K562 (cell line): ENCODE results near the gene VPS35L. TPM values are rescaled to one million over a fixed set of nuclear protein-coding genes. Genes with fewer than 3 reads are reported as not detected.
A peak's percentile ranks its signal among the peaks of the same experiment; 100 is the strongest.

Source experiments
- ASH1L ChIP-seq: fragments of 450-650 bp; IDR thresholded peaks from 2 replicates; pipeline ENCODE4 v1.6.1; 2018; ENCODE audit warnings: borderline replicate concordance, mild to moderate bottlenecking, low read depth; ENCODE audit not compliant: partially characterized antibody
- BCOR ChIP-seq: fragments of 450-650 bp; IDR thresholded peaks from 2 replicates; pipeline ENCODE4 v1.6.1; 2016
- BRF1 ChIP-seq: IDR thresholded peaks from 3 replicates; pipeline ENCODE4 v1.6.1; 2011; ENCODE audit warnings: borderline replicate concordance, mild to moderate bottlenecking; ENCODE audit not compliant: insufficient read length; ENCODE audit errors: extremely low read depth
- DIDO1 ChIP-seq: fragments of 450-650 bp; IDR thresholded peaks from 2 replicates; pipeline ENCODE4 v1.6.1; 2016; ENCODE audit warnings: low read depth, missing biosample characterization, missing genetic modification characterization
- EGR1 ChIP-seq: fragments of 450-650 bp; conservative IDR thresholded peaks from 2 replicates; pipeline ENCODE4 v1.6.1; 2017; ENCODE audit warnings: mild to moderate bottlenecking
- EP300 ChIP-seq: IDR thresholded peaks from 2 replicates; pipeline ENCODE4 v1.6.1; 2012; ENCODE audit warnings: low read length, improper control_type of control experiment
- FOS ChIP-seq: IDR thresholded peaks from 3 replicates; pipeline ENCODE4 v1.6.1; 2011; ENCODE audit not compliant: insufficient read length; ENCODE audit errors: extremely low read depth
- KLF6 ChIP-seq: fragments of 250-450 bp; sonication (Bioruptor Pico); IDR thresholded peaks from 2 replicates; pipeline ENCODE4 v1.4.0; 2020; ENCODE audit warnings: mild to moderate bottlenecking, moderate library complexity, borderline replicate concordance
- MAFK ChIP-seq: IDR thresholded peaks from 2 replicates; pipeline ENCODE4 v1.6.1; 2011; ENCODE audit warnings: low read length, improper control_type of control experiment
- MEIS2 ChIP-seq: fragments of 450-650 bp; IDR thresholded peaks from 2 replicates; pipeline ENCODE4 v1.6.1; 2014; ENCODE audit warnings: mild to moderate bottlenecking; ENCODE audit not compliant: partially characterized antibody
- PHB ChIP-seq: fragments of 250-450 bp; sonication (Bioruptor Pico); IDR thresholded peaks from 2 replicates; pipeline ENCODE4 v1.5.0; 2021
- POLR3G ChIP-seq: IDR thresholded peaks from 2 replicates; pipeline ENCODE4 v1.6.1; 2011; ENCODE audit not compliant: insufficient read length, insufficient replicate concordance; ENCODE audit errors: extremely low read depth
- POU5F1 ChIP-seq: fragments of 150-350 bp; IDR thresholded peaks from 2 replicates; pipeline ENCODE4 v1.6.1; 2014; ENCODE audit warnings: borderline replicate concordance, low read length, low read depth, mild to moderate bottlenecking; ENCODE audit not compliant: partially characterized antibody
- RUNX1 ChIP-seq: sonication (generic); IDR thresholded peaks from 2 replicates; pipeline ENCODE4 v1.6.1; 2016; ENCODE audit warnings: antibody characterized with exemption, low read depth
- SNRNP70 ChIP-seq: fragments of 200-400 bp; formaldehyde crosslinking; optimal IDR thresholded peaks from 2 replicates; pipeline ENCODE3; 2017; ENCODE audit warnings: low read depth, low read length
- TBL1XR1 ChIP-seq, 2 experiments: IDR thresholded peaks; 2 replicates each; pipeline ENCODE4 v1.6.1; 2012; ENCODE audit warnings: improper control_type of control experiment in 2 of 2, low read length in 2 of 2, mild to moderate bottlenecking in 1 of 2
- TFAM ChIP-seq: fragments of 250-450 bp; sonication (Bioruptor Pico); conservative IDR thresholded peaks from 2 replicates; pipeline ENCODE4 v1.5.0; 2021; ENCODE audit warnings: mild to moderate bottlenecking, moderate library complexity
- WHSC1 ChIP-seq: IDR thresholded peaks from one replicate; pipeline ENCODE4 v1.6.1; 2012; ENCODE audit warnings: low read length, control low read depth, inconsistent platforms
- ZNF263 ChIP-seq: sonication (generic); formaldehyde crosslinking; IDR thresholded peaks from 2 replicates; pipeline ENCODE4 v1.8.0; 2022; ENCODE audit warnings: mild to moderate bottlenecking, missing genetic modification reagents, borderline replicate concordance
- ZNF695 ChIP-seq: fragments of 450-650 bp; formaldehyde crosslinking; IDR thresholded peaks from 2 replicates; pipeline ENCODE4 v1.4.0; 2020; ENCODE audit warnings: mild to moderate bottlenecking, moderate library complexity
- ZNF76 ChIP-seq: fragments of 250-450 bp; sonication (Bioruptor Pico); IDR thresholded peaks from 2 replicates; pipeline ENCODE4 v1.4.0; 2020; ENCODE audit warnings: mild to moderate bottlenecking, moderate library complexity, borderline replicate concordance
- polyA plus RNA-seq, 8 experiments: library from polyadenylated mRNA; depleted of rRNA in 4 of 8; stranded (reverse) in 5 of 8; unstranded in 3 of 8; fragments of >200 nt; fragmentation: Nextera tagmentation in 2 of 8; fragmentation: Illumina TruSeq in 1 of 8; extraction: Ambion mirVana in 2 of 8; extraction: Trizol in 1 of 8; gene quantifications; 2 replicates each; pipeline versions ENCODE4 v1.2.1 to v1.2.3, GENCODE V29; 2011 to 2014; ENCODE audit warnings: inconsistent platforms in 1 of 8, missing spikeins in 1 of 8
- total RNA-seq, 7 experiments: library from RNA; depleted of rRNA in 6 of 7; stranded (reverse); fragments of >200 nt in 6 of 7; fragmentation: Illumina TruSeq in 2 of 7; extraction: Trizol in 2 of 7; gene quantifications; 2 replicates each; pipeline versions ENCODE4 v1.2.1 to v1.2.3, GENCODE V29; 2011 to 2021; ENCODE audit warnings: low replicate concordance in 1 of 7
- TF ChIP-seq, protein P1 (sequence below): sonication (generic); formaldehyde crosslinking; IDR thresholded peaks from 2 replicates; pipeline ENCODE4 v1.8.1; 2023; ENCODE audit warnings: mild to moderate bottlenecking, missing genetic modification reagents
- TF ChIP-seq, protein P2 (sequence below), 2 experiments: IDR thresholded peaks in 1 of 2; conservative IDR thresholded peaks in 1 of 2; 2 replicates each; pipeline ENCODE4 v1.6.1; 2016; ENCODE audit warnings: low read depth in 2 of 2, mild to moderate bottlenecking in 1 of 2, missing compliant biosample characterization in 1 of 2, missing genetic modification characterization in 1 of 2, moderate library complexity in 1 of 2
- TF ChIP-seq, protein P3 (sequence below): fragments of 450-650 bp; IDR thresholded peaks from 2 replicates; pipeline ENCODE4 v1.6.1; 2016; ENCODE audit warnings: missing biosample characterization, missing genetic modification characterization
- TF ChIP-seq, protein P4 (sequence below): sonication (generic); IDR thresholded peaks from 2 replicates; pipeline ENCODE4 v1.6.1; 2016

The VPS35L gene
- total and polyA plus RNA-seq, 9 of the 15 experiments (the other 6 are each of a cell fraction or from before 2014, with no cell fraction given): 10.2 to 30.4 (median 20.1) TPM

DNA sequence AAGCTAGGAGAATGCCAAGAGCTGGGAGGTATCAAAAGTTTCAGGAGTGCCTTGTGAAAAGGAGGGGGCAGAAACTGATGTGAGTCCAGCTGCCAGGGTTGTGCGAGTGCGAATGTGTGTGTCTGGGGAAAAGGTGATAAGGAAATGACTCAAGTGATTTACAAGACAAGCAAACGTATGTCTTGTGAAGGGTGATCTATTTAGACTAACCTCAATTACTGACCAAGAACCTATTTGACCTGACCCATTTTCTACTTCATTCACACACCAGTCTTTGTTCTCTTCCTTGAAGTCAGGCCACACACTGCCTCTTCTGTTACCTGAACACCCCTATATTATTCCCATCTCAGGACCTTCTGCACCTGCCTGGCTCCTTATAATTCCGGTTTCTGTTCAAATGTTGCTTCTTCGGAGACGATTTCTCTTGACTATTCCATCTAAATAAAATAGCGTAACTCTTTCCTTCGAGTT, 34.6 kb upstream of the VPS35L start (continued):
- peak; percentile 49 for TF ChIP-seq FOS
- no peak for TF ChIP-seq SNRNP70
- peak; percentile 99 for TF ChIP-seq MEIS2
- TF ChIP-seq, protein P1, sequence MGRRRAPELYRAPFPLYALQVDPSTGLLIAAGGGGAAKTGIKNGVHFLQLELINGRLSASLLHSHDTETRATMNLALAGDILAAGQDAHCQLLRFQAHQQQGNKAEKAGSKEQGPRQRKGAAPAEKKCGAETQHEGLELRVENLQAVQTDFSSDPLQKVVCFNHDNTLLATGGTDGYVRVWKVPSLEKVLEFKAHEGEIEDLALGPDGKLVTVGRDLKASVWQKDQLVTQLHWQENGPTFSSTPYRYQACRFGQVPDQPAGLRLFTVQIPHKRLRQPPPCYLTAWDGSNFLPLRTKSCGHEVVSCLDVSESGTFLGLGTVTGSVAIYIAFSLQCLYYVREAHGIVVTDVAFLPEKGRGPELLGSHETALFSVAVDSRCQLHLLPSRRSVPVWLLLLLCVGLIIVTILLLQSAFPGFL: no peak
- TF ChIP-seq ZNF76 (CRISPR knock-in tag): no peak
- TF ChIP-seq EP300: peak; percentile 93
- no peak for TF ChIP-seq PHB (CRISPR knock-in tag)
- no peak for TF ChIP-seq KLF6 (CRISPR knock-in tag)
- TF ChIP-seq ZNF263: no peak
- no peak for TF ChIP-seq ASH1L
- TF ChIP-seq BCOR: peak; percentile 87
- no peak for TF ChIP-seq TFAM (CRISPR knock-in tag)
- TF ChIP-seq, protein P2, sequence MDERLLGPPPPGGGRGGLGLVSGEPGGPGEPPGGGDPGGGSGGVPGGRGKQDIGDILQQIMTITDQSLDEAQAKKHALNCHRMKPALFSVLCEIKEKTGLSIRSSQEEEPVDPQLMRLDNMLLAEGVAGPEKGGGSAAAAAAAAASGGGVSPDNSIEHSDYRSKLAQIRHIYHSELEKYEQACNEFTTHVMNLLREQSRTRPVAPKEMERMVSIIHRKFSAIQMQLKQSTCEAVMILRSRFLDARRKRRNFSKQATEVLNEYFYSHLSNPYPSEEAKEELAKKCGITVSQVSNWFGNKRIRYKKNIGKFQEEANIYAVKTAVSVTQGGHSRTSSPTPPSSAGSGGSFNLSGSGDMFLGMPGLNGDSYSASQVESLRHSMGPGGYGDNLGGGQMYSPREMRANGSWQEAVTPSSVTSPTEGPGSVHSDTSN (CRISPR knock-in tag; IDR thresholded peaks at IDR 0.05; ENCODE audit: low read depth): no peak
- TF ChIP-seq, protein P2 (tag; conservative IDR thresholded peaks at IDR 0.05; ENCODE audit: low read depth): peak; percentile 97
- TF ChIP-seq, protein P3, sequence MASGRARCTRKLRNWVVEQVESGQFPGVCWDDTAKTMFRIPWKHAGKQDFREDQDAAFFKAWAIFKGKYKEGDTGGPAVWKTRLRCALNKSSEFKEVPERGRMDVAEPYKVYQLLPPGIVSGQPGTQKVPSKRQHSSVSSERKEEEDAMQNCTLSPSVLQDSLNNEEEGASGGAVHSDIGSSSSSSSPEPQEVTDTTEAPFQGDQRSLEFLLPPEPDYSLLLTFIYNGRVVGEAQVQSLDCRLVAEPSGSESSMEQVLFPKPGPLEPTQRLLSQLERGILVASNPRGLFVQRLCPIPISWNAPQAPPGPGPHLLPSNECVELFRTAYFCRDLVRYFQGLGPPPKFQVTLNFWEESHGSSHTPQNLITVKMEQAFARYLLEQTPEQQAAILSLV (tag): no peak
- TF ChIP-seq EGR1: peak; percentile 62
- TF ChIP-seq MAFK: peak; percentile 37; the same call in 1 of the 2 replicates
- TF ChIP-seq ZNF695 (CRISPR knock-in tag): no peak
- TF ChIP-seq, protein P4, sequence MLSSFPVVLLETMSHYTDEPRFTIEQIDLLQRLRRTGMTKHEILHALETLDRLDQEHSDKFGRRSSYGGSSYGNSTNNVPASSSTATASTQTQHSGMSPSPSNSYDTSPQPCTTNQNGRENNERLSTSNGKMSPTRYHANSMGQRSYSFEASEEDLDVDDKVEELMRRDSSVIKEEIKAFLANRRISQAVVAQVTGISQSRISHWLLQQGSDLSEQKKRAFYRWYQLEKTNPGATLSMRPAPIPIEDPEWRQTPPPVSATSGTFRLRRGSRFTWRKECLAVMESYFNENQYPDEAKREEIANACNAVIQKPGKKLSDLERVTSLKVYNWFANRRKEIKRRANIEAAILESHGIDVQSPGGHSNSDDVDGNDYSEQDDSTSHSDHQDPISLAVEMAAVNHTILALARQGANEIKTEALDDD: peak; percentile 97
- TF ChIP-seq DIDO1: no peak
- no peak for TF ChIP-seq RUNX1
- peak; percentile 40 to 97; a peak in 3 of 4 replicates for TF ChIP-seq TBL1XR1 (IDR thresholded peaks at IDR 0.05; ENCODE audit: low read length in 2 of 2)
- no peak for TF ChIP-seq POU5F1
- TF ChIP-seq POLR3G: no peak
- no peak for TF ChIP-seq BRF1
- TF ChIP-seq WHSC1: no peak
